GM19043 (cell line): ENCODE data around the gene DERA.
"Not testable (repeated sequence)": the region's sequence is repeated elsewhere in the genome, so short reads cannot be mapped to it uniquely, and the experiment has no call there.

Experiments
- ATAC-seq: cut with Tn5 transposase; IDR thresholded peaks from one replicate; pipeline ENCODE4 v1.9.1; 2021; ENCODE audit warnings: low read depth; ENCODE audit not compliant: unreplicated experiment

Gene DERA

GRCh38 chr12:15910864-15911721 lies at the start of gene DERA:
Gene DERA, plus strand, starts transcription at chr12:15911332. Its CDS starts 52 bp downstream, at chr12:15911384.
- peak; percentile 86 for ATAC-seq

GRCh38 chr12:15861404-15861803 lies 49.7 kb upstream of the DERA start:
- ATAC-seq, result no peak

GRCh38 chr12:15862840-15863239 lies 48.3 kb upstream of the DERA start:
- ATAC-seq, result no peak

- ATAC-seq, result no peak
Observed at GRCh38 chr12:15863372-15863771, 47.8 kb upstream of the DERA start.

GRCh38 chr12:15863984-15864383 lies 47.1 kb upstream of the DERA start:
- ATAC-seq, result peak; percentile 83

- ATAC-seq, result no peak
Observed at GRCh38 chr12:15868186-15868585, 42.9 kb upstream of the DERA start.

- ATAC-seq, result no peak
Observed at GRCh38 chr12:15873556-15873955, 37.6 kb upstream of the DERA start.

GRCh38 chr12:15874556-15875145 lies 36.5 kb upstream of the DERA start:
- not testable (repeated sequence) for ATAC-seq

- no peak for ATAC-seq
Observed at GRCh38 chr12:15875863-15876262, 35.3 kb upstream of the DERA start.

GRCh38 chr12:15879413-15879812 lies 31.7 kb upstream of the DERA start:
- no peak for ATAC-seq

- no peak for ATAC-seq
Observed at GRCh38 chr12:15880721-15881120, 30.4 kb upstream of the DERA start.

GRCh38 chr12:15882118-15882971 lies 28.8 kb upstream of the DERA start, which contains the start of gene STRAP:
Gene STRAP, plus strand, starts transcription at chr12:15882387. Its CDS starts 321 bp downstream, at chr12:15882708.
- peak; percentile 96 for ATAC-seq

GRCh38 chr12:15883536-15883935 lies 27.6 kb upstream of the DERA start:
- ATAC-seq, result no peak

GRCh38 chr12:15886372-15887042 lies 24.6 kb upstream of the DERA start:
- ATAC-seq, result no peak

GRCh38 chr12:15887043-15887817 lies 23.9 kb upstream of the DERA start:
- no peak for ATAC-seq

GRCh38 chr12:15892645-15893259 lies 18.4 kb upstream of the DERA start:
- no peak for ATAC-seq

GRCh38 chr12:15893260-15893659 lies 17.9 kb upstream of the DERA start:
- ATAC-seq, result no peak

GRCh38 chr12:15896867-15897266 lies 14.3 kb upstream of the DERA start:
- no peak for ATAC-seq

- no peak for ATAC-seq
Observed at GRCh38 chr12:15897433-15897832, 13.7 kb upstream of the DERA start.
